GM12878 (cell line): ENCODE results near the gene YPEL4. TPM values are rescaled to one million over a fixed set of nuclear protein-coding genes. Genes with fewer than 3 reads are reported as not detected.

ENCODE experiments used
- ATAC-seq: fragments of 200-7000 bp; cut with Tn5 transposase; 3 replicates; pipeline ENCODE4 v1.9.1; 2020; ENCODE audit warnings: mild to moderate bottlenecking, moderate library complexity
- BruUV-seq: library from RNA; stranded (reverse); fragments of 400-500 nt; replicated peaks from 2 replicates; lab custom pipeline; 2021; lab: Mats Ljungman, UMichigan
- CTCF ChIA-PET: fragments of 300-600 bp; sonication (Branson Sonifier 250); formaldehyde crosslinking; extraction: SDS; loops from one replicate; lab custom pipeline; 2021; ENCODE audit warnings: inconsistent platforms; lab: Yijun Ruan, JAX
- POLR2A ChIA-PET: fragments of 350-600 bp; formaldehyde crosslinking; extraction: SDS; loops from one replicate; lab custom pipeline; 2021; ENCODE audit warnings: inconsistent platforms; lab: Charles Lee
- RAD21 ChIA-PET: fragments of 300-600 bp; sonication (Branson Sonifier 250); formaldehyde crosslinking; loops from one replicate; lab custom pipeline; 2023; ENCODE audit warnings: antibody characterized with exemption; ENCODE audit not compliant: unreplicated experiment; lab: Charles Lee
- SMC1A ChIA-PET: fragments of 300-600 bp; sonication (Branson Sonifier 250); formaldehyde crosslinking; loops from one replicate; lab custom pipeline; 2023; ENCODE audit not compliant: unreplicated experiment, uncharacterized antibody; lab: Charles Lee
- DNase-seq: peaks from one replicate; pipeline ENCODE4 v3.0.0-alpha.2; 2011; ENCODE audit warnings: low read depth, low spot score
- FAIRE-seq: peaks from 3 replicates; lab custom pipeline; 2011; peaks lifted over from hg19 to GRCh38; lab: Jason Lieb, UNC
- H2AFZ ChIP-seq: 2 replicates; pipeline ENCODE4 v1.6.0; 2011; ENCODE audit warnings: low read depth, low read length, control low read depth; ENCODE audit not compliant: control insufficient read depth
- H3K27ac ChIP-seq: 2 replicates; pipeline ENCODE4 v1.5.1; 2011; ENCODE audit warnings: control low read depth; ENCODE audit not compliant: control insufficient read depth, insufficient read depth
- H3K27me3 ChIP-seq, 2 experiments: replicated peaks in 1 of 2; 2 replicates each; pipeline versions ENCODE4 v1.6.0 to v1.6.1; 2011; ENCODE audit warnings: low read length in 1 of 2; ENCODE audit not compliant: control insufficient read depth in 2 of 2, insufficient read depth in 2 of 2
- H3K36me3 ChIP-seq, 2 experiments: 2 replicates each; pipeline ENCODE4 v1.5.1; 2011; ENCODE audit warnings: low read length in 1 of 2; ENCODE audit not compliant: control insufficient read depth in 2 of 2, insufficient read depth in 2 of 2
- H3K4me1 ChIP-seq: 2 replicates; pipeline ENCODE4 v1.6.1; 2011; ENCODE audit warnings: mild to moderate bottlenecking, low read length, moderate library complexity, mixed read lengths; ENCODE audit not compliant: control insufficient read depth, insufficient read depth
- H3K4me2 ChIP-seq: 2 replicates; pipeline ENCODE4 v1.6.0; 2011; ENCODE audit warnings: control low read depth; ENCODE audit not compliant: control insufficient read depth, insufficient read depth
- H3K4me3 ChIP-seq: fragments of 200-600 bp; sonication (generic); 2 replicates; pipeline ENCODE4 v1.5.1; 2016
- H3K79me2 ChIP-seq: 2 replicates; pipeline ENCODE4 v1.6.0; 2011; ENCODE audit warnings: low read length; ENCODE audit not compliant: control insufficient read depth, insufficient read depth
- H3K9ac ChIP-seq: 2 replicates; pipeline ENCODE4 v1.8.0; 2011; ENCODE audit warnings: low read length, control low read depth, mixed read lengths; ENCODE audit not compliant: control insufficient read depth, insufficient read depth
- H3K9me3 ChIP-seq: replicated peaks from 3 replicates; pipeline ENCODE4 v1.5.1; 2011; ENCODE audit warnings: mild to moderate bottlenecking, low read length; ENCODE audit not compliant: control insufficient read depth, insufficient read depth
- H4K20me1 ChIP-seq: 2 replicates; pipeline ENCODE4 v1.6.0; 2011; ENCODE audit not compliant: control insufficient read depth, insufficient read depth
- CBX5 ChIP-seq: sonication (generic); IDR thresholded peaks from 2 replicates; pipeline ENCODE4 v1.6.1; 2016; ENCODE audit warnings: low read depth, moderate library complexity, mild to moderate bottlenecking, inconsistent platforms
- CTCF ChIP-seq, 3 experiments: IDR thresholded peaks in 2 of 3; conservative IDR thresholded peaks in 1 of 3; 2 replicates each; pipeline ENCODE4 v1.5.1; 2011; ENCODE audit warnings: low read depth in 3 of 3, low read length in 3 of 3, mild to moderate bottlenecking in 3 of 3, control low read depth in 2 of 3, moderate library complexity in 2 of 3, inconsistent platforms in 1 of 3, mixed read lengths in 1 of 3; ENCODE audit not compliant: control insufficient read depth in 2 of 3, insufficient read depth in 1 of 3; ENCODE audit errors: extremely low read depth in 1 of 3
- FOXM1 ChIP-seq: IDR thresholded peaks from 2 replicates; pipeline ENCODE4 v1.6.1; 2012; ENCODE audit warnings: low read depth, mild to moderate bottlenecking, inconsistent platforms, low read length, moderate library complexity
- POLR2A ChIP-seq: IDR thresholded peaks from 2 replicates; pipeline ENCODE4 v1.6.1; 2011; ENCODE audit warnings: low read depth, mild to moderate bottlenecking, low read length
- RUNX3 ChIP-seq: IDR thresholded peaks from 2 replicates; pipeline ENCODE4 v1.6.1; 2012; ENCODE audit warnings: low read length, inconsistent platforms
- SKIL ChIP-seq: fragments of 450-650 bp; IDR thresholded peaks from 2 replicates; pipeline ENCODE4 v1.6.1; 2017; ENCODE audit warnings: mild to moderate bottlenecking, low read depth, inconsistent platforms; ENCODE audit not compliant: poor library complexity, severe bottlenecking
- WGBS: methylation state at CpG from one replicate; pipeline ENCODE4 v1.1.6; 2016; ENCODE audit warnings: low lambda C conversion rate; ENCODE audit not compliant: insufficient replicate concordance, insufficient coverage; ENCODE audit errors: missing lambda C conversion rate; 5-methylcytosine and 5-hydroxymethylcytosine counted together
- in situ Hi-C: fragments of 300-500 bp; cut with MboI; formaldehyde crosslinking; loops from 9 replicates; pipeline ENCODE4 v1.14.3; 2018; ENCODE audit warnings: mixed read lengths
- intact Hi-C: fragments of 100-400 bp; cut with micrococcal nuclease; formaldehyde crosslinking; loops from one replicate; pipeline ENCODE4 v1.14.2; 2022; ENCODE audit not compliant: unreplicated experiment
- polyA plus RNA-seq, 11 experiments: library from polyadenylated mRNA; depleted of rRNA in 4 of 11; unstranded in 6 of 11; stranded (reverse) in 5 of 11; fragments of >200 nt; fragmentation: Nextera tagmentation in 4 of 11; fragmentation: Illumina TruSeq in 1 of 11; extraction: Ambion mirVana in 4 of 11; extraction: Trizol in 1 of 11; gene quantifications; 1 replicate in 1 of 11; 2 replicates in 10 of 11; pipeline versions ENCODE4 v1.2.1 to v1.2.3, GENCODE V29; 2011 to 2016; ENCODE audit warnings: inconsistent platforms in 2 of 11, missing spikeins in 2 of 11, low read depth in 1 of 11
- total RNA-seq, 4 experiments: library from RNA; depleted of rRNA in 3 of 4; stranded (reverse); fragments of >200 nt in 3 of 4; fragmentation: Illumina TruSeq in 1 of 4; extraction: Trizol in 1 of 4; gene quantifications; 2 replicates each; pipeline versions ENCODE4 v1.2.1 to v1.2.3, GENCODE V29; 2013 to 2021
- TF ChIP-seq, protein P1 (sequence below): fragments of 450-650 bp; conservative IDR thresholded peaks from 2 replicates; pipeline ENCODE4 v1.6.1; 2017; ENCODE audit warnings: mild to moderate bottlenecking, moderate library complexity

Gene YPEL4
- total and polyA plus RNA-seq, 10 of the 15 experiments (the other 5 are each of a cell fraction or from before 2014, with no cell fraction given), result 0.07 to 0.50 (median 0.13) TPM; not detected in 5

GRCh38 chr11:57619331-57619730 lies 30.4 kb downstream of the YPEL4 start:
- Histone ChIP-seq H3K27me3 (no peaks in the 10 kb centered on the region; a peak in 1 of 4 replicates), H3K4me1 (no peaks in the 10 kb centered on the region), H3K79me2 (no peaks in the 10 kb centered on the region), H3K27ac (no peak overlapping the region), H3K9me3 (no peaks in the 10 kb centered on the region; the same call in 1 of the 3 replicates), H3K4me2 (no peak overlapping the region), H4K20me1 (no peaks in the 10 kb centered on the region), H2AFZ (no peak overlapping the region), H3K4me3 (no peak overlapping the region), H3K9ac (no peak overlapping the region)
- CTCF ChIA-PET, result no interaction called here
- BruUV-seq, result no TSS peak
- POLR2A ChIA-PET, result no interaction called here
- RAD21 ChIA-PET, result no interaction called here
- no peak for FAIRE-seq
- intact Hi-C loops (no loop called here), in situ Hi-C loops (no loop called here)
- no peak for DNase-seq
- WGBS, result 20% methylated on average over 2 of the region's 2 CpGs
- SMC1A ChIA-PET, result no interaction called here
- ATAC-seq, result no peak
- TF ChIP-seq POLR2A, result no peak
- TF ChIP-seq, protein P1, sequence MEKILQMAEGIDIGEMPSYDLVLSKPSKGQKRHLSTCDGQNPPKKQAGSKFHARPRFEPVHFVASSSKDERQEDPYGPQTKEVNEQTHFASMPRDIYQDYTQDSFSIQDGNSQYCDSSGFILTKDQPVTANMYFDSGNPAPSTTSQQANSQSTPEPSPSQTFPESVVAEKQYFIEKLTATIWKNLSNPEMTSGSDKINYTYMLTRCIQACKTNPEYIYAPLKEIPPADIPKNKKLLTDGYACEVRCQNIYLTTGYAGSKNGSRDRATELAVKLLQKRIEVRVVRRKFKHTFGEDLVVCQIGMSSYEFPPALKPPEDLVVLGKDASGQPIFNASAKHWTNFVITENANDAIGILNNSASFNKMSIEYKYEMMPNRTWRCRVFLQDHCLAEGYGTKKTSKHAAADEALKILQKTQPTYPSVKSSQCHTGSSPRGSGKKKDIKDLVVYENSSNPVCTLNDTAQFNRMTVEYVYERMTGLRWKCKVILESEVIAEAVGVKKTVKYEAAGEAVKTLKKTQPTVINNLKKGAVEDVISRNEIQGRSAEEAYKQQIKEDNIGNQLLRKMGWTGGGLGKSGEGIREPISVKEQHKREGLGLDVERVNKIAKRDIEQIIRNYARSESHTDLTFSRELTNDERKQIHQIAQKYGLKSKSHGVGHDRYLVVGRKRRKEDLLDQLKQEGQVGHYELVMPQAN, result no peak
- TF ChIP-seq CBX5, result peak; percentile 53; the same call in 1 of the 2 replicates
- no peak for TF ChIP-seq RUNX3
- TF ChIP-seq SKIL, result no peak
- TF ChIP-seq CTCF (IDR thresholded peaks at IDR 0.05 in 2 of 3, conservative IDR thresholded peaks at IDR 0.05 in 1 of 3; ENCODE audit: control insufficient read depth in 2 of 3, extremely low read depth in 1 of 3, insufficient read depth in 1 of 3, low read depth in 3 of 3, low read length in 3 of 3), result peak in 2 of 3 experiments; percentile 5 to 36; a peak in 2 of 6 replicates
- no peak for TF ChIP-seq FOXM1
- TF ChIP-seq, all 136 proteins: peak for 2
- no peaks in the 10 kb centered on the region for H3K36me3 ChIP-seq
